ENCODE results near the gene DNAH8.
A peak's percentile ranks its signal among the peaks of the same experiment; 100 is the strongest.

Gene DNAH8, protein sequence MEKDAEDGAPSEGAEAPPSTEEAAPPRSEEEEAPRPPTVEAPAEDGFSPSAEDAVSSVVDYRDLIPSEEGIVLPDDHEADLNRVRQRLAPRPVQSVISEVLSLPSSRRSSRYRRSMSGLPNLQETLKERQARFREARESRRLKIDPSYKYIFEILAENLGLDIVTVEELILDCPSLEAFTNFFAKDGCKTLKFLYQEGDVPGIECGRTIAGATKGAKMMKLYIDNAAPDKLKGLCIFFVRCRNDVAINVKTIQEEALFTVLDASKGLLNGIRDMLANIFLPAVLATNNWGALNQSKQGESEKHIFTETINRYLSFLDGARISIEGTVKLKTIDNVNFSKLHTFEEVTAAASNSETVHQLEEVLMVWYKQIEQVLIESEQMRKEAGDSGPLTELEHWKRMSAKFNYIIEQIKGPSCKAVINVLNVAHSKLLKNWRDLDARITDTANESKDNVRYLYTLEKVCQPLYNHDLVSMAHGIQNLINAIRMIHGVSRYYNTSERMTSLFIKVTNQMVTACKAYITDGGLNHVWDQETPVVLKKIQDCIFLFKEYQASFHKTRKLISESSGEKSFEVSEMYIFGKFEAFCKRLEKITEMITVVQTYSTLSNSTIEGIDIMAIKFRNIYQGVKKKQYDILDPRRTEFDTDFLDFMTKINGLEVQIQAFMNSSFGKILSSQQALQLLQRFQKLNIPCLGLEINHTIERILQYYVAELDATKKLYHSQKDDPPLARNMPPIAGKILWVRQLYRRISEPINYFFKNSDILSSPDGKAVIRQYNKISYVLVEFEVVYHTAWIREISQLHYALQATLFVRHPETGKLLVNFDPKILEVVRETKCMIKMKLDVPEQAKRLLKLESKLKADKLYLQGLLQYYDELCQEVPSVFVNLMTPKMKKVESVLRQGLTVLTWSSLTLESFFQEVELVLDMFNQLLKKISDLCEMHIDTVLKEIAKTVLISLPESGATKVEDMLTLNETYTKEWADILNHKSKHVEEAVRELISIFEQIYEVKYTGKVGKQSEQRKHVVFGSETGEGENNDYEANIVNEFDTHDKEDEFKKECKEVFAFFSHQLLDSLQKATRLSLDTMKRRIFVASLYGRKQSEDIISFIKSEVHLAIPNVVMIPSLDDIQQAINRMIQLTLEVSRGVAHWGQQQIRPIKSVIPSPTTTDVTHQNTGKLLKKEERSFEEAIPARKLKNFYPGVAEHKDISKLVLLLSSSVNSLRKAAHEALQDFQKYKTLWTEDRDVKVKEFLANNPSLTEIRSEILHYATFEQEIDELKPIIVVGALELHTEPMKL (N-terminal part only)

DNA sequence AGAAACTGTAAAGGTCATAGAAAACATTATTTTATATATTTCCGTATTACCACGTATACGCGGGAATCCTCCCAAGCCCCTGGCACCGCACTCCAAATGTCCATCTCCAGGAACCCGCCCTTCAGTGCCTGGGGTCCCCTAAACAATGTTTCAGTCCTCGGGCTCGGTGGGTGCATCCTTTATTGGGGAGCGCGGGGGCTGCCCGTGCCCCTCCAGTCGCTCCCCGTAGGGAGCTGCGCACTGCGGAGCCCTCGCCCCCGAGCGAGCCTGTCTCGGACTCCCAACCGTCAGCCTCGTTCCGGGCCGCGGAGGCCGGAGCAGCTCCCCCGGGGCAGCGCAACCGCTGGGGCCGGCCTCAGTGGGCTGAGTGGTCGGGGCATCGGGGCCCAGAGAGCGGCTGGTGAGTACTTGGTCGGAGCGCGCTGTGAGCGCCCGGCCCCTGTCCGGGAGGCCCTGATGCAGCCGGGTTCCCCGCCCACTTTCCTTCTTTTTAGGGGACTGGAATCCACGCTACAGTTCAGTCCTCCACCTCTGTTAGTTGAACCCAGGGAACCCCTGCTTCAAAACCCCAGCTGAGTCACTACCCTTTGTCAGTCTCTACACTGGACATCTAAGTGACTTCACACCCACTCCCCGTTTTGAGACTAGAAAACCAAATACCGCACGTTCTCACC is at the start of gene DNAH8:
Gene DNAH8, plus strand, starts transcription at position 296 of the 674 bp plus-strand sequence. CDS start 7,499 bp downstream, outside the sequence.
- peak; percentile 27 for DNase-seq

DNA sequence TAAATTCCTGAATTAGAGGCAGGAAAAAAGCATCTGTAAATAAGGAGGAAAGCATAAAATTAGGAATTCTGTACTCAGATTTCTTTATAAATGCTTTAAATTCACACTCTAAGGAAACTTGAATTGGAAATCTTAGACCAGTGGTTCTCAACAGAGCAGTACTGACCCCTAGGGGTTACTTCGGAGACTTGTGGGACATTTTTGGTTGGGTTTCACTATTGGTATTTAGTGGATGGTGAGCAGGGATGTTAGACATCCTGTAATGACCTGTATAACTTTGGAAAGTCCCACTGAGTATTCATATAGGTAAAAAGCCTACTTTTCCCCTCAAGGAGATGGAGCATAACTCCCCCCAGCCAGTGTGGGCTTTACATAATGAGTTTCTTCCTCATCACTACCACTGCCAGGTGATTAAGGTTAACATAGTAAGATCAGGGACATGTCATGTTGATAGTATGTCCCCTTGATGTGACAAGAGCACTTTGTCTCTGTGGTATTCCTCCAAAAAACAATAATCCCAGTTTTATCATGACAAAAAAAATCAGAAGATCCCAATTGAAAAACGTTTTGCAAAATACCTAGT is 43.1 kb upstream of the DNAH8 start:
- peak; percentile 79 for DNase-seq

DNA sequence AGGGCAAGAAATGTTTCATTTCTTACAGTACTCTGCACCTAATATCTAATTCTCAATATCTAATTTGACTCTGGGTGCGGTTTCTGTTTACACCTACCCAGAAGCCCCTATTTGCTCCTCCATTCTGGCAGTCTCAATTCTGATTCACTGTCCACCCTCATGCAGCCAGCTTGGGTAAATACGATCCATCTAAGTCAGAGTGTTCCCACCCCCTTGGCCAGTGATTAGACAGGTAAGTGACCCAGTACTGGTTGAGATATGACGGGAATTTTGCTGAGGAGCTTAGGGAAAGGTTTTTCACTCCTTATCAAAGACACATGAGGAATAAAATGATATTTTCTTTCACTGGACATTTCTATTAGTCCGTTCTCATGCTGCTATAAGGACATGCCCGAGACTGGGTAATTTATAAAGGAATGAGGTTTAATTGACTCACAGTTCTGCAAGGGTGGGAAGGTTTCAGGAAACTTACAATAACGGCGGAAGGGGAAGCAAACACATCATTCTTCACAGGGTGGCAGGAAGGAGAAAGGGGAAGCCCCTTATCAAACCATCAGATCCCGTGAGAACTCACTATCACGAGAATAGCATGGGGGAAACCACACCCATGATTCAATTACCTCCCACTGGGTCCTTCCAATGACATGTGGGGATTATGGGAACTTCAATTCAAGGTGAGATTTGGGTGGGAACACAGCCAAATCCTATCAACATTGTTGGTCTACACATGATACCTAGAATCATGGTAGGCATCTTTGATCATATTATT is 41.5 kb upstream of the DNAH8 start:
- peak; percentile 75 for DNase-seq

DNA sequence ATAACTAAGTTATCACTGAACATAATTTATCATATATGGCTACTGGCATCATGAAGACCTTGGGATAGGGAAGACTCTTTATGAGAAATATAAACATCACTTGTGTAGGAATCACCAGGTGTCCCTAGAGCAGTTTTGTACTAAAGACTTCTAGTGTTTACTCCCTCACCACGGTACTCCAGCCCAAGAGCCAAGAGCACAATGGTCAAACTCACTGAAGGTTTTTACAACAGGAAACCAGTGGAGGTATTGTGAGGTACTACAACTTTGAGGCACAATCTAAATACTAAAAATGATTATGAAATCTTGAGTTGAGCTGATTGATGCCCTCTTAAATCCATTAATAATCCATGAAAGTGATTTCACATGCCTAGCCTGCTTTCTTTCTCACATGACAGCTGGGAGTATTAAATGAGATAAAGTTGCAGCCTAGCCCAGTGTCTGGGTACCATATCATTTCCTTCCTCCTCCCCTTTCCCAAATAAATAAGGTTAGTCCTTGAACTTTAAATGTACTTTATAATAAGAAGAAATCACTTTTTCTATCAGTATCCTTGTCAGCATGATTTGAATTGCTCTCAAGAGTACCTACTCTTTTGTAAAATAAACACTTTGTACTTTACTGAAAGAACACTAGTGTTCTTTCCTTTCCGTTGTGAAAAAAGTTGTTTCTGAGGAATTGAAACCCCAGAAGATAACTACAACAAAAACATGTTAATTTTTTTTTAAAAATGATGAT is 38.7 kb upstream of the DNAH8 start:
- DNase-seq, result no peak

DNA sequence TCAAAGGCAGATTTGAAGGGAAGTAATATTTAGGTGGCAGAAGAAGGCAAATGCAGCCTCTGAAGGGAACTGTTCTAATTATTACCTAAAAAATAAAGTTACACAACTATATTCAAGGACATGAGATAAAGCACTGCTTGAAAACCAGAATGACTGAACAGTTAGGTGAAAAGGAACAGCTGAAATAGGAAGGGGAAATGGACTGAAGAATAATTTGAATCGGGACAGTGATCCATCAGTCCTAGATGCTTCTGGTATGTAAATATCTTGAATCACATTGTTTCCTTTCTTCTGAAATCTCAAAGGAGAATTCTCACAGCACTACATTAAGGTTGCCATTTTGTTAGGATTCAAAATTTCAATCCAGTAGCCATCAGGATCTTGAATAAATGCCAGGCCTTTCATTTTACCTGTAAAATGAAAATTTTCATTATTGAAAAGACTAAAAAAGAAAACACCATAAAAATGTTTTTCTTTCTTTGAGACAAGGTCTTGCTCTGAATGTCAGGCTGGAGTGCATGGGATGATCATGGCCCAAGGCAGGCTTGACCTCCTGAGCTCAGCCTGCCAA is 38.1 kb upstream of the DNAH8 start:
- no peak for DNase-seq

DNA sequence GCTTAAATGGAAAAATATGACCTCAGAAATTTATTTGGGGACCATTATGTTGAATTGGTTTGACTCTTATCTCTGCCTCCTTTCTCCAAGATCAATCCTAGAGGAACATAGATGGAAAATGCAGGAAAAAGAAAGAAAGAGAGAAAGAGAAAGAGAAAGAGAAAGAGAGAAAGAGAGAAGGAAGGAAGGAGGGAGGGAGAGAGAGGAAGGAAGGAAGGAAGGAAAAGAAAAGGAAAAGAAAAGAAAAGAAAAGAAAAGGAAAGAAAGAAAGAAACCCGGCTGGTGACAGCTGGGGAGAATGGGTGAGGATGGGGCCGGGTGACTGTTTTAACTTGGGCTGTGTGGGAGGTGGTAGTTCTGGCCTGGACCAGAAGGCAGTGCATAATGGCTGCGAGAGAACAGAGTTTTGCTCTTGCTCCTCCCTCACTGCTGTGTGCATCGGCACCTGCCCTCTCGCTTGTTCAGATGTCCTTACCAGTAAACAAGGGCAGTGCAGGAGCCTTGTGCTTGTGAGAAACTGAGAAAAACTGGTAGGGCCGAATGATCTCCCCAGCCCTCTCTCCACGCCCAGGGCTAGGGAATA is 36.8 kb upstream of the DNAH8 start:
- no peak for DNase-seq

DNA sequence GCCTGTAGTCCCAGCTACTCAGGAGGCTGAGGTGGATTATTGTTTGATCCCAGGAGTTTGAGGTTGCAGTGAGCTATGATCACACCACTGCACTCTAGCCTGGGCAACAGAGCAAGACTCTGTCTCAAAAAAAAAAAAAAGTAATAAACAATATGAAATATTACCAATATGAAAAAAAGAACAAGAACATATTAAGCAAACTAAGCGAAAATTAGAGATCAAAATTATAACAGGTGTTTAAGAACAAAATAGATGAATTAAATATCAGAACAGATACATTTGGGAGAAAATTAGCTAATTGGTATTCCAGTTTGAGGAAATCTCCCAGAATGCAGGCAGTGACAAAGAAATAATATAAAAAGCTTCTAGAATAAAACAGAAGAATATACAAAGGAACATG is 35.4 kb upstream of the DNAH8 start:
- DNase-seq, result no peak

DNA sequence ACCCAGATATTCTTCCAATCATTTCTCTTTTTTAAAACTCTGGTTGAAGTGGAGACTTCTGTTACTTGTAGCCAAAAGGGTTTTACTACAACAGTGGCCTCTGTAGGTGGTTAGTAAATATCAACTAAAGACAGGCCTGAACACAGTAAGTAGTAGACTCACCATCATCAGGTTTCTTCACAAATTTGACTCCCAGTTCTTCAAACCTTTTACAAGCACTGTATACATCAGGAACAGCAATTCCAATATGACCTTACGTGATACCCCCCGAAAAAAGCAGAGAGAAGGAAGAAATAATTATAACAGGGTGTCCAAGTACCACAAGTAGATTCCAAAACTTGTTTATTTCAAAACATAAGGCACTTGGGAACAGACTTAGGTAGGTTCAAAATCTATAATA is 33.3 kb upstream of the DNAH8 start:
- no peak for DNase-seq

DNA sequence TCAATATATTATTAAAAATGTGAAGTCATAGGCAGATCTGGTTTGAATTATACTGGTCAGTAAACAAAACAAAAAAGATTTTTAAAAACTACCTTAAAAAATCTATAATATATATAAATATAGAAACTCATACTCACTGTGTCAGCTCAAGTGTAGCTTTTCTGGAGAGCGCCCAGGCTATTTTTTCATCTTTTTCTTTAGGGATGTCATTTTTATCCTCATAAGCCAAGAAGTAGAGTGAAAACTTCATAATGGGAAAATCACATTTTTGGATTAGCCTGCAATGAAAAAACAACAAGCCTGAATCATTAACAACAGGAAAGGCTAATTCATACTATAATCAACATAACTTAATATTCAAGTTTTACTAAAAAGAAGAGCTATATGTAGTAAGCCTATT is 30.9 kb upstream of the DNAH8 start:
- DNase-seq, result no peak

DNA sequence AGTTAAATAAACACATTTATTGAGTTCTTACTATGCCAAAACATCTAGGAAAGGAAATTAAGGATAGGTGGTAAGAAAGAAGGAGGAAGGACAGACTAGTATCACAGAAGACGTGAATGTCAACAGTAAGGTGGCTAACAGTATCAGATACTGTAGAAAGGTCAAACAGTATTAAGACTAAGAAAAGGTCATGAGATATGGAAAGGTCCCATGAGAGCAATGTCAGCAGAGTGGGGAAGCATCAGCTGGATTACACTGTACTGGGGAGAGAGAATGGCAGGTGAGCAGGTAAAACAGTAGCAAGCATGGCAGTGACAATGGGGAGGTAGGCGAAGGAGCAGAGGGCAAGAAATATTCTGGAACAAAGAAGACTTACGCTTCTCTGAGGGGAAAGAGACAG is 30.2 kb upstream of the DNAH8 start:
- no peak for DNase-seq

DNA sequence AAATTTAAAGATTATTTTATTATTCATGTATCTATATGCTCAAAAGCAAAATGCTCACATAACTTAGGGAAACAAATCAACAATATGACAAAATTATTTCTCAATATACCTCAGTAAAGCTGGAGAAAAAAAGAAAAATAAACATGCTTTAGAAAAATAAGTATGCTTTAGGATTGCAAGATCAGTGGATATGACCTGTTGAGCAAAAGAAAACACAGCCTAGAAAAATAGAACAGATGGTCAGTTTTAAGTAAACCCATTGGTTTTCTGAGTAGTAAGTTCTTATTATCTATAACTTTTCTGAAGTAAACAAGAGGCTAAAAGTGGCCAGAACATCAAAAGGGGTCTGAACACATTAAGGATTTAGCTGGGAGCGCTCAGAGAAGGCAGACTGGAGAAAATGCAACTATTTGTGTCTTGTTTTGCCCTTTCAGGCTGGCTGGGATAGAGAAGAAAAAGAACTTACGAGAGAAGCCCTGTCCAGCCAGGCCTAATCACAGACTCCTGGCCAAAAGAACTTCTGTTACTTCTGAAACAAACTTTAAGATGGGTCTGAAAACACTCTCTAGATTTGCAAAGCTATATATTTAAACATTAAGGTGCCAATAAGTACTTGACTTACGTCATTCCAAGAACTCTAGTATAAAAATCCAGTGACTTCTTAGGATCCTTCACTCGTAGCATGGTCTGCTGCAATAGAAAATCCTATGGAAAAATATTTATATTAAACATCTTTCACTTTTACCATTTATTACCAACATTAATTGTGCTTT is 28.7 kb upstream of the DNAH8 start:
- DNase-seq, result no peak

DNA sequence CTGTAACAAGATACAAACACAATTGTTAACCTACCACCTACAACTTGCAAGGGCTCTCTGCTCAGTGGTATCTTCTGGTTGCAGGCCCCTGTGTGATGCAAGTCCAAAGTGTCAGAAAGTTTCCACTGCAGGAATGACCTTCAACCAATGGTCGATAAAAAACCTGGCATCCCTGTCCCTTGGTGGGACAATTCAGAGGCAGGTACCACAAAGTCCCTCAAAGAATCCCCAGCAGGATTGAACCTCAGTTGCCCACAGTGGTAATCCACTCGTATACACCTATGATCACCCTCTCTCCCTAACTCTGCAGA is 28.1 kb upstream of the DNAH8 start:
- DNase-seq, result no peak

DNA sequence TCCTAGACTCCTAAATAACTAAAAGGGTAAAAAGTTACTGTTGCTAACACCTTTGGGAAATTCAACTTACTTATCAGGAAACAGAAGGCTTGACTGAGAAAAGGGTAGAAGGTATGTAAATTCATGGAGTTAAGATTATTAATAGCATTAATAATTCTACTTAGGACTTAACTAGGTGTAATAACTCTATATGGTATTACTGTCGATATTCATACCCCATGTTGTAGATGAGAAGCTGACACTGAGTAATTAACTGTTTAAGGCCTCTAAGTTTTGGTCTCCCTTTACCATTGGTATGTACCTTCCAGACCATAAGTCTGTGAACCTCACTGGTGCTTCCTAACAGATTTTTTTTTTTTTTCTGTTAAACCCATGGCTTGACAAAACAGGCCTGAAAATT is 27.6 kb upstream of the DNAH8 start:
- DNase-seq, result no peak

DNA sequence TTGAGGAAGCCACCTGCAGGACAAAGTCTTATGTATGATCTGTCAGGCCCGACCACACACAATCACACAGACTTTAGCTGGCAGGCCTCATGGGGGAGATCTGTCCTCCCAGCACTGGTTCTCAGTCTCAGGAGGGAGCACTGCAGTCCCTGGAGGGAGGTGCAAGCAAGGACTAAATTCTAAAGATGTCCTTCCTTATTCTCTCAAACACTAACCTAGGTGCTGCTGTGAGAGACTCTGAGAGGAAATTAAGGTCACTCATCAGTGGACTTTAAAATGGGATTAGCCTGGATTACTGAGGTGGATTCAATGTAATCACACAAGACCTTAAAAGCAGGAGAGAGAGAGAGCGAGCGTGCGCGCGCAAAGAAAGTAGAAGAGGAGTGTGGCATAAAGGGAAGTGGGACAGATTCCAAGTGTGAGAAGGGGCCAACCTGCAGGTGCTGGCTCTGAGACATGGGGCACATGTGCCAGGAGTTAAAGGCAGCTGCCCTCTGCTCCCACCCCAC is 26.5 kb upstream of the DNAH8 start:
- peak; percentile 49 for DNase-seq

DNA sequence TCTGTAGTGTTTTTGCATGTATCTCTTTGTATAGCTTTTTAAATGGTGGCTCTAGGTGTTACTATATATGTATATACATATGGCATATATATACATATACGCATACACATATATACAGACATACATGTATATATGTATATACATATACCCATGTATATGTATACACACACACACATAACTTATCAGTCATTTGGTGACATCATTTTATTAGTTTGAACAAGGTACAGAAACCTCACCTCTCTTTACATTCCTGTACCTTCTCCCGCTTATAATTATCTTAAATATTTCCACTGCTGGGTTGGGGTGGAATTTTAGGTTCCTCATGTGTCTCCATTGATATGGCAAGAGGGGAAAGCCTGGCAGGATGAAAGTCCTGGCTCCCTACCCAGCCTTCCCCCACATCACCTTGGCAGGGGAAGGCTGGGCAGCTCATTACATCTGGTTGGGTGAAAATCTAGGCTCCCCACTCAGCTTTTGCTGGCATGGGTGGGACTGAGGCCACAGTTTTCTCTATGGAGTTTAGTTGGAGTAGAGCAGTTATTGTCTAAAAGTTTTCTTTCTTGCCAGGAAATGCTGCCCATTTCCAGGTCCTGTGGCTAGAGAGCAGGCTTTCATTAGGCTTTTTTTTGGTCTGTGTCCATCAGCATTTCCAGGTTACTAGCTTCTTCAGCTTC is 19.7 kb upstream of the DNAH8 start:
- DNase-seq, result no peak

DNA sequence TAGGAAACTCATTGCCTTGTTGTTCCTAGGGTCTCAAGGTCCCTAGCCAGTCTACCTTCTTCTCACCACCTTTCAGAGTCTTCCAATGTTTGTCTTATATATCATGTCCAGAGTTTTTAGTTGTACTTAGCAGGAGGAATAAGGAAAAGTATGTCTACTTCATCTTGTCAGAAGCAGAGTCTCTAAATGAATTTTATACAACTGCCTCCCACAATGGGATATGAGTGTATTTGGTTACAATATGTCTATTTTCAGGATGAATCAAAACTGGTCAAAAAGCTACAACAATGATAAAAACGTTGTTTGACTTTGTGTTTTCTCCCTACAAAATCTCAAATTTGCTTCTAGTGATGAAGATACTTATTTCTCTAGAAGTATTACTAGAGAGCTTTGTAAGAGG is 19.2 kb upstream of the DNAH8 start:
- no peak for DNase-seq

DNA sequence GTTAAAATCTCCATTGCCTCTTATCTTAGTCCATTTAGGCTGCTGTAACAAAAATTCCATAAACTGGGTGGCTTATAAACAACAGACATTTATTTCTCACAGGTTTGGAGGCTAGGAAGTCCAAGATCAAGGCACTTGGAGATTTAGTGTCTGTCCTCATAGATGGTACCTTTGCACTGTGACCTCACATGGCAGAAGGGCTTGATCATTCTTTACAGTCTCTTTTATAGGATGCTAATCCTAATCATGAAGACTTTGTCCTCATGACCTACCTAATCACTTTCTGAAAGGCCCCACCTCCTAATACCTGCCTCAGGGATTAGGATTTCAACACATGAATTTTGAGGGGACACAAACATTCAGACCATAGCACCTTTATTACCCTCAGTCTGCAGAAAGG is 18.8 kb upstream of the DNAH8 start:
- no peak for DNase-seq

DNA sequence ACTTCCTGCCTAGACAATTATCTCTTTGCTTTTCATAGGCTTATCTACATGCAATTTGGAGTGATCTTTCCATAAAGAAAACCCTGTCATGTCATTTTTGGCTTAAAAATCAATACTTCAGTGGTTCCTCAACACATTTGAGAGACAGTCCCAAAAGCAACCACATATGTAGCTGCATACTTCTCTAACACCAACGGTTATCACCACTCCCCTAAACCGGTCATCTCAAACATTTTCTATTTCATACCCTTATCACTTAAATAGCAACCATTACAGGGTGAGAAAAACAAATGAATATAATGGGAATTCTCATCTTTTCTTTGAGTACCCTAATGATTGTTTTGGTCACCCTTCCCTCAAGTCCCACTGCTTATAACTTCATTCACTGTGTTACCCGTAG is 17.3 kb upstream of the DNAH8 start:
- DNase-seq, result no peak

DNA sequence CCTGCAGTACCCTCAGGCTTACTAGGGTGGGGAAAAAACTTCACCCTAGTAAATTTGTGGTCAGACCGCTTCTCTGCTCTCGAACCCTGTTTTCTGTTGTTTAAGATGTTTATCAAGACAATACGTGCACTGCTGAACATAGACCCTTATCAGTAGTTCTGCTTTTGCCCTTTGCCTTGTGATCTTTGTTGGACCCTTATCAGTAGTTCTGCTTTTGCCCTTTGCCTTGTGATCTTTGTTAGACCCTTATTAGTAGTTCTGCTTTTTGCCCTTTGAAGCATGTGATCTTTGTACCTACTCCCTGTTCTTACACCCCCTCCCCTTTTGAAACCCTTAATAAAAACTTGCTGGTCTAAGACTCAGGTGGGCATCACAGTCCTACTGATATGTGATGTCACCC is 15.4 kb upstream of the DNAH8 start:
- DNase-seq, result peak; percentile 29
